ENCODE data around the gene NUDT8.

GRCh38 chr11:67641338-67642172 lies 11.8 kb upstream of the NUDT8 start:
- TF ChIP-seq CTCF (IDR thresholded peaks at IDR 0.05): no peak
- TF ChIP-seq POLR2A (IDR thresholded peaks at IDR 0.05): no peak
